Chondrocyte (in vitro differentiated cells): Measurements from ENCODE around the gene GPLD1. TPM values are rescaled to one million over a fixed set of nuclear protein-coding genes. Genes with fewer than 3 reads are reported as not detected.

ENCODE experiments used
- DNase-seq: peaks from one replicate; pipeline ENCODE4 v3.0.0; 2021; ENCODE audit warnings: mixed read lengths, low spot score
- H3K27ac Mint-ChIP-seq: one replicate; pipeline ENCODE4 v1.8.0; 2021; ENCODE audit warnings: mild to moderate bottlenecking, moderate library complexity, mixed read lengths; ENCODE audit not compliant: unreplicated experiment
- H3K27me3 Mint-ChIP-seq: 2 replicates; pipeline ENCODE4 v1.8.0; 2021; ENCODE audit warnings: low read depth, mixed read lengths
- H3K36me3 Mint-ChIP-seq: 2 replicates; pipeline ENCODE4 v1.8.0; 2021; ENCODE audit warnings: low read depth, mixed read lengths
- H3K4me1 Mint-ChIP-seq: 2 replicates; pipeline ENCODE4 v1.8.0; 2021; ENCODE audit warnings: low read depth, mild to moderate bottlenecking, mixed read lengths
- H3K4me3 Mint-ChIP-seq: one replicate; pipeline ENCODE4 v1.8.0; 2021; ENCODE audit warnings: mild to moderate bottlenecking, moderate library complexity, mixed read lengths; ENCODE audit not compliant: unreplicated experiment
- H3K9me3 Mint-ChIP-seq: 2 replicates; pipeline ENCODE4 v1.8.0; 2021; ENCODE audit warnings: low read depth, mixed read lengths
- total RNA-seq: library from RNA; stranded (reverse); gene quantifications from 3 replicates; pipeline ENCODE4 v1.2.1, GENCODE V29; 2021
- TF ChIP-seq, protein P1 (sequence below): fragments of 200-600 bp; sonication (generic); IDR thresholded peaks from 2 replicates; pipeline ENCODE4 v1.5.0; 2021; ENCODE audit warnings: antibody characterized with exemption, mild to moderate bottlenecking, moderate library complexity

GPLD1 gene
- total RNA-seq, 1 donor from 2014 or later = 4.2 TPM

DNA sequence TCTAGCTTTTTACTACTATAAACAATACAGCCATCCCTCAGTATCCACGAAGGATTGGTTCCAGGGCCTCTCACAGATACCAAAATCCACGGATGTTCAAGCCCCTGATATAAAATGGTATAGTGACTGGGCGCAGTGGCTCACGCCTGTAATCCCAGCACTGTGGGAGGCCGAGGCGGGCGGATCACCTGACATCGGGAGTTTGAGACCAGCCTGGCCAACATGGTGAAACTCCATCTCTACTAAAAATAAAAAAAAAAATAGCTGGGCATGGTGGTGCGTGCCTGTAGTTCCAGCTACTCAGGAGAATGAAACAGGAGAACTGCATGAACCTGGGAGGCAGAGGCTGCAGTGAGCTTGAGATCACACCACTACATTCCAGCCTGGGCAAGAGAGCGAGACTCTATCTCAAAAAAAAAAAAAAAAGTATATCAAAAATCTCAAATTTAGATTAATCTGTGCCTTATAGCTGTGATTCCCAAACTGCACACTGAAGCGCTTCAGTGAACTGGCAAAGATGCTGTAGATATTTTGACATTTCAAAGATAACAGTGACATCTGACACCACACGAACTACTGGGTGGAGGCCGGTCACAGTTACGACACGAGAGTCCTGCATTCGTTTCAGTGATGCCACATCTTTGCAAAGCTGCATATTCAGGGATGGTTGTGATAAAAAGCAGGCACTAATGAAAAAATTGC is 48.3 kb downstream of the GPLD1 start:
- no peak for DNase-seq
- H3K9me3 Mint-ChIP-seq = no peaks in the 10 kb centered on the region
- H3K27ac Mint-ChIP-seq = no peak overlapping the region
- H3K27me3 Mint-ChIP-seq = no peaks in the 10 kb centered on the region
- H3K4me1 Mint-ChIP-seq = no peaks in the 10 kb centered on the region
- peaks cover 2% of the 10 kb centered on the region for H3K36me3 Mint-ChIP-seq
- TF ChIP-seq, protein P1, sequence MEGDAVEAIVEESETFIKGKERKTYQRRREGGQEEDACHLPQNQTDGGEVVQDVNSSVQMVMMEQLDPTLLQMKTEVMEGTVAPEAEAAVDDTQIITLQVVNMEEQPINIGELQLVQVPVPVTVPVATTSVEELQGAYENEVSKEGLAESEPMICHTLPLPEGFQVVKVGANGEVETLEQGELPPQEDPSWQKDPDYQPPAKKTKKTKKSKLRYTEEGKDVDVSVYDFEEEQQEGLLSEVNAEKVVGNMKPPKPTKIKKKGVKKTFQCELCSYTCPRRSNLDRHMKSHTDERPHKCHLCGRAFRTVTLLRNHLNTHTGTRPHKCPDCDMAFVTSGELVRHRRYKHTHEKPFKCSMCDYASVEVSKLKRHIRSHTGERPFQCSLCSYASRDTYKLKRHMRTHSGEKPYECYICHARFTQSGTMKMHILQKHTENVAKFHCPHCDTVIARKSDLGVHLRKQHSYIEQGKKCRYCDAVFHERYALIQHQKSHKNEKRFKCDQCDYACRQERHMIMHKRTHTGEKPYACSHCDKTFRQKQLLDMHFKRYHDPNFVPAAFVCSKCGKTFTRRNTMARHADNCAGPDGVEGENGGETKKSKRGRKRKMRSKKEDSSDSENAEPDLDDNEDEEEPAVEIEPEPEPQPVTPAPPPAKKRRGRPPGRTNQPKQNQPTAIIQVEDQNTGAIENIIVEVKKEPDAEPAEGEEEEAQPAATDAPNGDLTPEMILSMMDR = no peak
- no peak overlapping the region for H3K4me3 Mint-ChIP-seq

DNA sequence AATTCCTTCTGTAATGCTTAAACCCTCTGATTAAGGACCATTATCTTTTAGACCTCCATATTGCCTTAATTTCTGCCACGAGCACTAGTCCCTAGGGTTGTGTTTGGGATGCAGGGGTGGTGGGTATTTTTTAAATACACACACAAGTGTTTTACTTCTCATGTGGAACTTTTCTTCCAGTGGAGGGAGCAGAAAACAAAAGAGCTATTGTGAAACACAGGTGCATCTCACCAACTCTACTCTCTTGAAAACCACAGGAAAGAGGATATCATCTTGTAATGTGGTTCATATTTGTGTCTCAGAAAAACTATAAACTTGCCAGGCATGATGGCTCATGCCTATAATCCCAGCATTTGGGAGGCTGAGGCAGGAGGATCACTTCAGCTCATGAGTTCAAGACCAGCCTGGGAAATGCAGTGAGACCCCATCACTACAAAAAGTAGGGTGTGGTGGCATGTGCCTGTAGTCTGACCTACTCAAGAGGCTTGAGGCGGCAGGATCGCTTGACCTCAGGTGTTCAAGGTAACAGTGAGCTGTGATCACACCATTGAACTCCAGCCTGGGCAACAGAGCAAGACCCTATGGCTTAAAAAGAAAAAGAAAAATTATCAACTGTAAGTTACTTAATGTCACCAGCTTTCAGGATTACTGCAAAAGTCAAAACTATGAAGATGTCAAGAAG is 49.4 kb downstream of the GPLD1 start:
- no peak overlapping the region for H3K4me3 Mint-ChIP-seq
- no peaks in the 10 kb centered on the region for H3K4me1 Mint-ChIP-seq
- no peaks in the 10 kb centered on the region for H3K27me3 Mint-ChIP-seq
- H3K27ac Mint-ChIP-seq = no peak overlapping the region
- no peak for DNase-seq
- H3K36me3 Mint-ChIP-seq = peaks cover 2% of the 10 kb centered on the region
- TF ChIP-seq, protein P1 = no peak
- H3K9me3 Mint-ChIP-seq = no peaks in the 10 kb centered on the region

DNA sequence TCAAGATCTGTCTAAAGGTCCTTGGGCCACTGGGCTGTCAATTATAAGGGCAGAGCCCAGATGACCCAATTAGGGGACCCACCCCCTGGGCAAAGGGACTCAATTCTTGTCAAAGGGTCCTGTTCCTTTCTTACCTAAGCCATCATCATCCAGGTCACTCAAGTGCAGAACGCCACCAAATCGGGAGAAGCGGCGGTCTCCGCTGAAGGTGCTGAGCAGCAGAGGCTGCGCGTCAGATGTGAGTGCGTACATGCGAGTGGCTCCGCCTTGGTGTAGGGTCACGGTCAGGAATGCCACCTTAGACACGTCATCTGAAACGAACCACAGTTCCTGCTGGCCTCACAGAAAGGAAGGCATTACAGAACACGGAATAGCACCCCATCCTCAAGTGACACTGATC is 52.4 kb downstream of the GPLD1 start:
- Mint-ChIP-seq H3K36me3 (no peaks in the 10 kb centered on the region), H3K27ac (no peak overlapping the region), H3K27me3 (no peaks in the 10 kb centered on the region), H3K4me3 (no peak overlapping the region), H3K9me3 (no peaks in the 10 kb centered on the region), H3K4me1 (no peaks in the 10 kb centered on the region)
- no peak for DNase-seq
- TF ChIP-seq, protein P1 = no peak

DNA sequence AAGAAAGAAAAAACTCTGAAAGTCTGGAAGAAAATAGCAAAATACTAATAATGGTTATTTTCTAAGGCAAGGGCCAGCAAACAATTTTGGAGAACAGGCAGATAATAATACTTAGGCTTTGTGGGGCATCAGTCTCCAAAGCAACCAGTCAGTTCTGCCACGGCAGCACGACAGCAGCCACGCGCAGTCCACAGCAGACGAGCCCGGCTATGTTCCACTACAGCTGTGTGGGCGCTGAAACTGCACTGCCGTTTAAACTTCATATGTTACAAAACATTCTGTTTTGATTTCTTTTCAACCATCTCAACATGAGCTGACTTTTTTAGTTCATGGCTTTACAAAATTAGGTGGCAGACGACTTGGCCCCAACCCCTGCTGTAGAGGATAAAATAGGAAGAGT is 56.8 kb downstream of the GPLD1 start:
- Mint-ChIP-seq H3K27ac (no peak overlapping the region), H3K27me3 (no peaks in the 10 kb centered on the region), H3K36me3 (no peaks in the 10 kb centered on the region), H3K9me3 (no peaks in the 10 kb centered on the region), H3K4me3 (no peak overlapping the region), H3K4me1 (peaks cover 15% of the 10 kb centered on the region)
- DNase-seq = no peak
- TF ChIP-seq, protein P1 = no peak

DNA sequence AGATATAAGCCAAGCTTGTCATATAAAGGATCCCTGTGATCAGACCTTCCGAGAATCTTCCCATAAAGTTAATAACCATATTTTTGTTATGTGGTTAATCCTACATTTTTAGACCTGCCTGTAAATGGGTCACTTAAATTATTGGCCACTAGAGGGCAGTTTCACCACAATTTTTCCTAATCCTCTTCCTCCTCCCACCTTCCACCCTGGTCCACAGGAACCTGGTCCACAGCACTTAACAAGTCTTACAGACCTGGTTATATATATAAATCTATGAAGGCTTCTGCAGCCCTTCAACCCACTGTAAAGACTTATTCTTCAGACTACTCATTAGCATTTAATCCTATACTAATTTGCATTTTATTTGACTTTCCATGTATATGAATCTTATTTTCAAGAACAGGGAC is 58.3 kb downstream of the GPLD1 start:
- H3K9me3 Mint-ChIP-seq = no peaks in the 10 kb centered on the region
- TF ChIP-seq, protein P1 = peak; percentile 89
- no peak overlapping the region for H3K4me3 Mint-ChIP-seq
- peaks cover 20% of the 10 kb centered on the region for H3K4me1 Mint-ChIP-seq
- H3K27ac Mint-ChIP-seq = no peak overlapping the region
- H3K27me3 Mint-ChIP-seq = no peaks in the 10 kb centered on the region
- H3K36me3 Mint-ChIP-seq = no peaks in the 10 kb centered on the region
- no peak for DNase-seq
